ENCODE data around the gene ERCC8.

GRCh38 chr5:60870857-60871256 is 74.0 kb downstream of the ERCC8 start:
- TF ChIP-seq POLR2AphosphoS5 (IDR thresholded peaks at IDR 0.05; ENCODE audit: borderline replicate concordance, low read depth, low read length) (no peak), EZH2 (IDR thresholded peaks at IDR 0.05) (no peak), FOXP2 (optimal IDR thresholded peaks at IDR 0.05; ENCODE audit: control extremely low read depth, extremely low read length, insufficient read depth) (no peak)
